ENCODE measurements around the gene RSPH3. TPM values are rescaled to one million over a fixed set of nuclear protein-coding genes. Genes with fewer than 3 reads are reported as not detected.

Gene RSPH3
- total and polyA plus RNA-seq, 2 of the 8 experiments (the other 6 are each of a cell fraction or from before 2014, with no cell fraction given): 0.60 to 2.7 TPM

DNA sequence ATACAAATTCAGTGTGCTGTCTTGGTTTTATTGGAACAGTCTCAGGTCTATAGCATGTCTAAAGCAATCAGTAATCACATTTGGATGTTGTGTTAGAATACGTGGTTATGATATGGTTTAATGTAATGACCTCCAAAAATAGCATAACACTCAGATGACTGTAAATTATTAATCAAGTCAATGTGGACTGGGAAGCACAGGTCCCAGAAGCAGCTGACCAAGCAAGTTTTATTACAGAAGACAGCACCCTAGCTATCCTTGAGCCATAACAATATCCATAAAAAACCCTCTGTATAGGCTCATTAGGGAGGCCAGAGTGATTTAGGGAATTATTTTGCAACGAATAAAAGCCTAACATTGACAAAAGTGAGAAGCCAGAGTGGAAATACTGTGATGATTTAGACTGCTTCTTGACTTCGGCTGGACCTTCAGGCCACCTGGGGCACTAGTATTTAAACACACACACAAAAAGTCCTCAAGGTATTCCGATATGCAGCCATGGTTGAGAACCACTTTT lies 66.9 kb downstream of the RSPH3 start:
- Histone ChIP-seq H4K5ac (ENCODE audit: insufficient read length, low read depth, low read length) (no peak overlapping the region), H2BK20ac (ENCODE audit: low read length) (no peak overlapping the region), H4K91ac (replicated peaks; ENCODE audit: insufficient read length, low read length) (no peak overlapping the region), H2BK12ac (ENCODE audit: low read depth, low read length) (no peak overlapping the region), H2AFZ (ENCODE audit: low read length) (no peak overlapping the region), H3K27ac (ENCODE audit: low read depth, low read length) (no peak overlapping the region), H3K18ac (ENCODE audit: extremely low read depth, low read length) (no peak overlapping the region), H3K79me1 (ENCODE audit: low read depth, low read length) (no peaks in the 10 kb centered on the region), H3K23ac (ENCODE audit: insufficient read length) (no peak overlapping the region), H3K4me3 (ENCODE audit: extremely low read depth in 1 of 4, insufficient read depth in 2 of 4, low read depth in 3 of 4, low read length in 4 of 4) (no peak overlapping the region), H3K23me2 (ENCODE audit: low read depth, low read length) (no peaks in the 10 kb centered on the region), H3K4me2 (ENCODE audit: insufficient read depth in 1 of 2, low read depth in 2 of 2, low read length in 2 of 2) (no peak overlapping the region), H3K4ac (replicated peaks; ENCODE audit: insufficient read length, low read depth, low read length) (no peak overlapping the region), H3K14ac (ENCODE audit: insufficient read length) (no peak overlapping the region), H4K8ac (ENCODE audit: extremely low read depth, insufficient read depth, low read length) (no peak overlapping the region), H2BK120ac (replicated peaks; ENCODE audit: low read depth, low read length) (no peak overlapping the region), H3K56ac (replicated peaks; ENCODE audit: insufficient read length, low read depth, low read length) (no peak overlapping the region), H3K79me2 (ENCODE audit: control insufficient read depth in 1 of 2, insufficient read depth in 2 of 2, low read length in 2 of 2) (no peaks in the 10 kb centered on the region), H4K20me1 (replicated peaks in 1 of 2; ENCODE audit: control insufficient read depth in 1 of 2, insufficient read depth in 2 of 2, low read length in 2 of 2) (no peaks in the 10 kb centered on the region), H2BK5ac (ENCODE audit: low read depth, low read length) (no peak overlapping the region), H3K9me3 (ENCODE audit: insufficient read depth in 2 of 2, low read depth in 1 of 2, low read length in 1 of 2) (no peaks in the 10 kb centered on the region), H3K9ac (replicated peaks in 1 of 4; ENCODE audit: extremely low read depth in 1 of 4, low read depth in 3 of 4, low read length in 3 of 4) (no peak overlapping the region), H2BK15ac (ENCODE audit: low read length) (no peak overlapping the region), H3K27me3 (replicated peaks in 1 of 4; ENCODE audit: control insufficient read depth in 3 of 4, extremely low read depth in 1 of 4, insufficient read depth in 3 of 4, low read length in 3 of 4) (no peaks in the 10 kb centered on the region), H2AK5ac (ENCODE audit: low read depth, low read length) (no peak overlapping the region), H3K4me1 (replicated peaks in 1 of 4; ENCODE audit: control insufficient read depth in 3 of 4, insufficient read depth in 4 of 4, low read length in 3 of 4) (peaks cover 0 to 2% (median 2%) of the 10 kb centered on the region in 4 experiments; a peak in 2 of 7 replicates), H3K36me3 (ENCODE audit: control insufficient read depth in 2 of 4, insufficient read depth in 4 of 4, low read length in 3 of 4) (no peaks in the 10 kb centered on the region)
- DNase-seq (ENCODE audit: low read depth in 1 of 2, low spot score in 2 of 2): no peak
- no peak for FAIRE-seq
- 87% methylated on average over 4 of the region's 4 CpGs; no CpG with 5 or more reads in 1 of the 2 experiments for WGBS, 2 experiments (ENCODE audit: extremely low coverage in 1 of 2, insufficient coverage in 1 of 2, insufficient read length in 1 of 2, insufficient replicate concordance in 2 of 2, low coverage in 1 of 2, low lambda C conversion rate in 2 of 2, missing lambda C conversion rate in 1 of 2)
- ChIA-PET CTCF (ENCODE audit: partially characterized antibody) (interaction anchor here (0.9 kb wide), 1 partner anchor 55 kb away, joined by 4 read pairs; no protein-coding TSS in a partner anchor), POLR2A (ENCODE audit: partially characterized antibody) (no interaction called here)
- TF ChIP-seq EP300 (IDR thresholded peaks at IDR 0.05; ENCODE audit: borderline replicate concordance in 1 of 2, low read depth in 2 of 2, low read length in 2 of 2) (no peak), JUN (IDR thresholded peaks at IDR 0.05; ENCODE audit: low read depth, low read length) (no peak), HDAC2 (IDR thresholded peaks at IDR 0.05; ENCODE audit: borderline replicate concordance in 1 of 2, low read depth in 2 of 2, low read length in 2 of 2) (no peak), CHD1 (IDR thresholded peaks at IDR 0.05; ENCODE audit: low read depth, low read length) (no peak), GTF2F1 (IDR thresholded peaks at IDR 0.05; ENCODE audit: borderline replicate concordance, low read depth, low read length) (no peak), CBX5 (IDR thresholded peaks at IDR 0.05; ENCODE audit: low read depth, low read length) (no peak), RAD21 (IDR thresholded peaks at IDR 0.05 in 1 of 2, conservative IDR thresholded peaks at IDR 0.05 in 1 of 2; ENCODE audit: low read depth in 2 of 2, low read length in 2 of 2) (no peak)

Data from H1 (cell line).